ENCODE data around the gene SH3GL3.
A peak's percentile ranks its signal among the peaks of the same experiment; 100 is the strongest.

The SH3GL3 gene

GRCh38 chr15:83435782-83436181 is 11.4 kb upstream of the SH3GL3 start:
- Histone ChIP-seq H3K27ac (ENCODE audit: low read depth, low read length) (no peak overlapping the region), H3K4me1 (ENCODE audit: insufficient read depth, low read length) (no peaks in the 10 kb centered on the region), H3K9ac (ENCODE audit: low read depth, low read length) (no peak overlapping the region), H3K36me3 (ENCODE audit: insufficient read depth, low read length) (no peaks in the 10 kb centered on the region), H3K4me3 (ENCODE audit: low read length) (no peak overlapping the region), H3K27me3 (ENCODE audit: insufficient read depth, low read length) (no peaks in the 10 kb centered on the region), H3K9me3 (ENCODE audit: insufficient read depth, low read depth, low read length) (no peaks in the 10 kb centered on the region)
- WGBS, result 91% methylated on average over 8 of the region's 8 CpGs

- Histone ChIP-seq H3K4me3 (ENCODE audit: low read length) (no peak overlapping the region), H3K9me3 (ENCODE audit: insufficient read depth, low read depth, low read length) (no peaks in the 10 kb centered on the region), H3K4me1 (ENCODE audit: insufficient read depth, low read length) (no peaks in the 10 kb centered on the region), H3K9ac (ENCODE audit: low read depth, low read length) (no peak overlapping the region), H3K27me3 (ENCODE audit: insufficient read depth, low read length) (no peaks in the 10 kb centered on the region), H3K36me3 (ENCODE audit: insufficient read depth, low read length) (no peaks in the 10 kb centered on the region), H3K27ac (ENCODE audit: low read depth, low read length) (no peak overlapping the region)
- WGBS, result 25% methylated on average over 6 of the region's 6 CpGs
Measured at GRCh38 chr15:83436513-83437158, 10.5 kb upstream of the SH3GL3 start.

- H3K36me3 ChIP-seq (ENCODE audit: insufficient read depth, low read length), result no peaks in the 10 kb centered on the region
- no peak overlapping the region for H3K9ac ChIP-seq (ENCODE audit: low read depth, low read length)
- no peaks in the 10 kb centered on the region for H3K9me3 ChIP-seq (ENCODE audit: insufficient read depth, low read depth, low read length)
- whole genome bisulfite sequencing, result 98% methylated on average over 5 of the region's 5 CpGs
- H3K4me3 ChIP-seq (ENCODE audit: low read length), result no peak overlapping the region
- no peaks in the 10 kb centered on the region for H3K4me1 ChIP-seq (ENCODE audit: insufficient read depth, low read length)
- H3K27me3 ChIP-seq (ENCODE audit: insufficient read depth, low read length), result peaks cover 18% of the 10 kb centered on the region
- H3K27ac ChIP-seq (ENCODE audit: low read depth, low read length), result no peak overlapping the region
Measured at GRCh38 chr15:83443076-83443847, 3.9 kb upstream of the SH3GL3 start.

GRCh38 chr15:83444936-83445335 is 2.2 kb upstream of the SH3GL3 start:
- no peak overlapping the region for H3K9ac ChIP-seq (ENCODE audit: low read depth, low read length)
- peaks cover 29% of the 10 kb centered on the region for H3K27me3 ChIP-seq (ENCODE audit: insufficient read depth, low read length)
- no peak overlapping the region for H3K27ac ChIP-seq (ENCODE audit: low read depth, low read length)
- H3K36me3 ChIP-seq (ENCODE audit: insufficient read depth, low read length), result no peaks in the 10 kb centered on the region
- no peaks in the 10 kb centered on the region for H3K4me1 ChIP-seq (ENCODE audit: insufficient read depth, low read length)
- H3K9me3 ChIP-seq (ENCODE audit: insufficient read depth, low read depth, low read length), result no peaks in the 10 kb centered on the region
- H3K4me3 ChIP-seq (ENCODE audit: low read length), result no peak overlapping the region

GRCh38 chr15:83445643-83446042 is 1.5 kb upstream of the SH3GL3 start:
- Histone ChIP-seq H3K4me1 (ENCODE audit: insufficient read depth, low read length) (no peaks in the 10 kb centered on the region), H3K9me3 (ENCODE audit: insufficient read depth, low read depth, low read length) (no peaks in the 10 kb centered on the region), H3K36me3 (ENCODE audit: insufficient read depth, low read length) (no peaks in the 10 kb centered on the region), H3K9ac (ENCODE audit: low read depth, low read length) (no peak overlapping the region), H3K27me3 (ENCODE audit: insufficient read depth, low read length) (peaks cover 29% of the 10 kb centered on the region), H3K27ac (ENCODE audit: low read depth, low read length) (no peak overlapping the region), H3K4me3 (ENCODE audit: low read length) (no peak overlapping the region)
- 77% methylated on average over 4 of the region's 5 CpGs for WGBS

- Histone ChIP-seq H3K4me3 (ENCODE audit: low read length) (peak overlapping the region; percentile 52), H3K4me1 (ENCODE audit: insufficient read depth, low read length) (no peaks in the 10 kb centered on the region), H3K27me3 (ENCODE audit: insufficient read depth, low read length) (peaks cover 29% of the 10 kb centered on the region), H3K9me3 (ENCODE audit: insufficient read depth, low read depth, low read length) (no peaks in the 10 kb centered on the region), H3K27ac (ENCODE audit: low read depth, low read length) (no peak overlapping the region), H3K36me3 (ENCODE audit: insufficient read depth, low read length) (no peaks in the 10 kb centered on the region), H3K9ac (ENCODE audit: low read depth, low read length) (no peak overlapping the region)
- 75% methylated on average over 14 of the region's 14 CpGs for WGBS
Measured at GRCh38 chr15:83446417-83446816, 724 bp upstream of the SH3GL3 start.

GRCh38 chr15:83449250-83449671 is 2.1 kb downstream of the SH3GL3 start:
- Histone ChIP-seq H3K4me3 (ENCODE audit: low read length) (no peak overlapping the region), H3K9me3 (ENCODE audit: insufficient read depth, low read depth, low read length) (no peaks in the 10 kb centered on the region), H3K9ac (ENCODE audit: low read depth, low read length) (no peak overlapping the region), H3K4me1 (ENCODE audit: insufficient read depth, low read length) (no peaks in the 10 kb centered on the region), H3K36me3 (ENCODE audit: insufficient read depth, low read length) (no peaks in the 10 kb centered on the region), H3K27ac (ENCODE audit: low read depth, low read length) (no peak overlapping the region), H3K27me3 (ENCODE audit: insufficient read depth, low read length) (peaks cover 29% of the 10 kb centered on the region)
- WGBS, result 75% methylated on average over 3 of the region's 3 CpGs

- H3K9me3 ChIP-seq (ENCODE audit: insufficient read depth, low read depth, low read length), result no peaks in the 10 kb centered on the region
- H3K4me1 ChIP-seq (ENCODE audit: insufficient read depth, low read length), result no peaks in the 10 kb centered on the region
- H3K36me3 ChIP-seq (ENCODE audit: insufficient read depth, low read length), result no peaks in the 10 kb centered on the region
- H3K4me3 ChIP-seq (ENCODE audit: low read length), result no peak overlapping the region
- 90% methylated on average over 3 of the region's 3 CpGs for WGBS
- H3K27me3 ChIP-seq (ENCODE audit: insufficient read depth, low read length), result peaks cover 29% of the 10 kb centered on the region
- no peak overlapping the region for H3K9ac ChIP-seq (ENCODE audit: low read depth, low read length)
- H3K27ac ChIP-seq (ENCODE audit: low read depth, low read length), result no peak overlapping the region
Measured at GRCh38 chr15:83449937-83450506, 2.9 kb downstream of the SH3GL3 start.

GRCh38 chr15:83457149-83457548 is 10.0 kb downstream of the SH3GL3 start:
- Histone ChIP-seq H3K27ac (ENCODE audit: low read depth, low read length) (no peak overlapping the region), H3K4me3 (ENCODE audit: low read length) (no peak overlapping the region), H3K36me3 (ENCODE audit: insufficient read depth, low read length) (no peaks in the 10 kb centered on the region), H3K9me3 (ENCODE audit: insufficient read depth, low read depth, low read length) (no peaks in the 10 kb centered on the region), H3K4me1 (ENCODE audit: insufficient read depth, low read length) (peaks cover 6% of the 10 kb centered on the region; the same call in 1 of the 2 replicates), H3K27me3 (ENCODE audit: insufficient read depth, low read length) (no peaks in the 10 kb centered on the region), H3K9ac (ENCODE audit: low read depth, low read length) (no peak overlapping the region)
- WGBS, result 80% methylated on average over 1 of the region's 1 CpG

- Histone ChIP-seq H3K9me3 (ENCODE audit: insufficient read depth, low read depth, low read length) (no peaks in the 10 kb centered on the region), H3K9ac (ENCODE audit: low read depth, low read length) (no peak overlapping the region), H3K4me1 (ENCODE audit: insufficient read depth, low read length) (peaks cover 6% of the 10 kb centered on the region; the same call in 1 of the 2 replicates), H3K27ac (ENCODE audit: low read depth, low read length) (no peak overlapping the region), H3K27me3 (ENCODE audit: insufficient read depth, low read length) (no peaks in the 10 kb centered on the region), H3K36me3 (ENCODE audit: insufficient read depth, low read length) (no peaks in the 10 kb centered on the region), H3K4me3 (ENCODE audit: low read length) (no peak overlapping the region)
- 88% methylated on average over 3 of the region's 3 CpGs for WGBS
Measured at GRCh38 chr15:83458381-83458780, 11.2 kb downstream of the SH3GL3 start.

- Histone ChIP-seq H3K9me3 (ENCODE audit: insufficient read depth, low read depth, low read length) (no peaks in the 10 kb centered on the region), H3K9ac (ENCODE audit: low read depth, low read length) (no peak overlapping the region), H3K4me1 (ENCODE audit: insufficient read depth, low read length) (peaks cover 3% of the 10 kb centered on the region; the same call in 1 of the 2 replicates), H3K36me3 (ENCODE audit: insufficient read depth, low read length) (no peaks in the 10 kb centered on the region), H3K27me3 (ENCODE audit: insufficient read depth, low read length) (no peaks in the 10 kb centered on the region), H3K27ac (ENCODE audit: low read depth, low read length) (no peak overlapping the region), H3K4me3 (ENCODE audit: low read length) (no peak overlapping the region)
- 95% methylated on average over 3 of the region's 3 CpGs for WGBS
Measured at GRCh38 chr15:83462026-83462425, 14.9 kb downstream of the SH3GL3 start.

All from HUES64 (cell line).